Upper lobe of right lung (tissue), 1 donor: ENCODE data around the gene NEUROD6. TPM values are rescaled to one million over a fixed set of nuclear protein-coding genes. Genes with fewer than 3 reads are reported as not detected.

Experiments
- ATAC-seq: fragments of 200-7000 bp; cut with Tn5 transposase; one replicate; pipeline ENCODE4 v1.9.1; 2020; ENCODE audit warnings: mild to moderate bottlenecking, moderate library complexity
- DNase-seq: peaks from one replicate; pipeline ENCODE4 v3.0.0-alpha.2; 2020
- H3K27ac ChIP-seq: fragments of 200-600 bp; one replicate; pipeline ENCODE4 v1.8.0; 2022
- H3K27me3 ChIP-seq: fragments of 200-600 bp; one replicate; pipeline ENCODE4 v1.8.0; 2022; ENCODE audit warnings: mild to moderate bottlenecking
- H3K36me3 ChIP-seq: fragments of 200-600 bp; one replicate; pipeline ENCODE4 v1.8.0; 2022
- H3K4me1 ChIP-seq: fragments of 200-600 bp; one replicate; pipeline ENCODE4 v1.8.0; 2022
- H3K4me3 ChIP-seq: fragments of 200-600 bp; one replicate; pipeline ENCODE4 v1.8.0; 2022; ENCODE audit warnings: mild to moderate bottlenecking
- H3K9me3 ChIP-seq: fragments of 200-600 bp; one replicate; pipeline ENCODE4 v1.8.0; 2022
- CTCF ChIP-seq: fragments of 200-600 bp; IDR thresholded peaks from one replicate; pipeline ENCODE4 v1.8.0; 2022; ENCODE audit warnings: antibody characterized with exemption
- intact Hi-C: fragments of 100-400 bp; cut with DNase I; formaldehyde crosslinking; loops from one replicate; pipeline ENCODE4 v1.11.0; 2022
- total RNA-seq: library from RNA; stranded (reverse); fragmentation: NEBNext Ultra II Directional; extraction: Animal tissue kit (Norgen Biotek cat#: 25700); gene quantifications from one replicate; pipeline ENCODE4 v1.2.1, GENCODE V29; 2021
- donor health status: DM: no; HTN: yes; CAD: no; lungs with severe emphysema.

NEUROD6 gene
- total RNA-seq, 1 donor from 2014 or later: not detected

- TF ChIP-seq CTCF: no peak
- DNase-seq (no peak), ATAC-seq (no peak)
- Histone ChIP-seq H3K4me1 (no peaks in the 10 kb centered on the region), H3K4me3 (no peak overlapping the region), H3K36me3 (no peaks in the 10 kb centered on the region), H3K9me3 (no peaks in the 10 kb centered on the region), H3K27me3 (no peaks in the 10 kb centered on the region), H3K27ac (no peak overlapping the region)
- intact Hi-C loops: no loop called here
Observed at GRCh38 chr7:31358467-31358866, 17.9 kb upstream of the NEUROD6 start.

DNA sequence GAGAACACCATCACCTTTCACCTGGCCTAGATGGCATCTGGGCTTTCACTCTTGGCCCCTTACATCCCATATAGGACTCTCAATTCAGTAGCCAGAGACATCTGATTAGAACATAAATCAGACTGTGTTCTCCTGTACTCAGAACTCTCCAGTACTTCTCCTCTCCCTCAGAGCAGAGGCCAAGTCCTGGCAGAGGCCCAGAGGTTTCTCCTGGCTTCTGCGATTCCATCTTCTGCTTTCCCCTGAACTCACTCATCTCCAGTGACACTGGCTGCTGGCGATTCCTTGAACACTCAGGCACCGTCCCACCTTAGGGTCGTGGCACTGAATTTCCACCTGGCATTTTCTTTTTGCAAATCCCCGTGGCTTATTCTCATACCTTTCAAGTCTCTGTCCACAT is 4.9 kb upstream of the NEUROD6 start:
- no peak overlapping the region for H3K27ac ChIP-seq
- no peaks in the 10 kb centered on the region for H3K9me3 ChIP-seq
- DNase-seq (no peak), ATAC-seq (no peak)
- H3K36me3 ChIP-seq: no peaks in the 10 kb centered on the region
- intact Hi-C loops: no loop called here
- H3K4me3 ChIP-seq: no peak overlapping the region
- no peaks in the 10 kb centered on the region for H3K27me3 ChIP-seq
- no peak for TF ChIP-seq CTCF
- H3K4me1 ChIP-seq: no peaks in the 10 kb centered on the region

- peaks cover 4% of the 10 kb centered on the region for H3K27me3 ChIP-seq
- intact Hi-C loops: no loop called here
- H3K36me3 ChIP-seq: no peaks in the 10 kb centered on the region
- H3K4me3 ChIP-seq: no peak overlapping the region
- DNase-seq: no peak
- no peaks in the 10 kb centered on the region for H3K4me1 ChIP-seq
- no peak for ATAC-seq
- no peak for TF ChIP-seq CTCF
- no peak overlapping the region for H3K27ac ChIP-seq
- H3K9me3 ChIP-seq: no peaks in the 10 kb centered on the region
Observed at GRCh38 chr7:31343516-31344305, 3.2 kb upstream of the NEUROD6 start.

DNA sequence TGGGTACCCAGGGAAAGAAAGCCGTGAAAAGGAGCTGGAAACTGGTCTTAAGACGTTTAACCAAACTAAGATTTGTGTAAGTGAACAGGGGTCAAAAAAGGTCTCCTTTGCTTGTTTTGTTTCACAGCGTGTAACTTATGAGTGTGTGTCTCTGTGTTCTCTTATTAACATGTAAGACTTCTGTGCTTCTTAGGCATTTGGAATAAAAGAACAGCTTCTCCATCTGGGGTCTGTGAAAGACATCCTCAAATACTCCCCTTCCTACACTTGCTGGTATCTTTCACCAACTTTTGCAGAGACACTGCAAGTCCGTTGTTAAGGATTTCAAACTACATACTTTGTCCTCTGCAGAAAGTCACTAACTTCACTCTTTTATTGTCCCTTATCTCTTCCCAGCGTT is 615 bp upstream of the NEUROD6 start:
- H3K27ac ChIP-seq: no peak overlapping the region
- no peak for ATAC-seq
- H3K9me3 ChIP-seq: no peaks in the 10 kb centered on the region
- no peak overlapping the region for H3K4me3 ChIP-seq
- no peaks in the 10 kb centered on the region for H3K36me3 ChIP-seq
- no peak for TF ChIP-seq CTCF
- no peaks in the 10 kb centered on the region for H3K4me1 ChIP-seq
- DNase-seq: no peak
- intact Hi-C loops: no loop called here
- H3K27me3 ChIP-seq: peaks cover 28% of the 10 kb centered on the region

GRCh38 chr7:31340051-31340450 is 475 bp downstream of the NEUROD6 start:
- no peak for TF ChIP-seq CTCF
- intact Hi-C loops: no loop called here
- DNase-seq: no peak
- Histone ChIP-seq H3K27ac (no peak overlapping the region), H3K9me3 (no peaks in the 10 kb centered on the region), H3K4me3 (no peak overlapping the region), H3K36me3 (no peaks in the 10 kb centered on the region), H3K27me3 (peaks cover 31% of the 10 kb centered on the region), H3K4me1 (no peaks in the 10 kb centered on the region)
- no peak for ATAC-seq
